ENCODE data around the gene MAGEB2. TPM values are rescaled to one million over a fixed set of nuclear protein-coding genes. Genes with fewer than 3 reads are reported as not detected.
"Not testable (repeated sequence)": the region's sequence is repeated elsewhere in the genome, so short reads cannot be mapped to it uniquely, and the experiment has no call there.

The MAGEB2 gene
- polyA plus RNA-seq (ENCODE audit: insufficient read depth in 1 of 5, insufficient read length in 5 of 5, low replicate concordance in 1 of 5), result not detected
- long read RNA-seq, donor 1, result 0 reads
- long read RNA-seq, donor 2, result 0 reads
- long read RNA-seq, donor 3, result 0 reads
- long read RNA-seq, donor 4, result 0 reads
- long read RNA-seq, donor 5, result 0 reads
- long read RNA-seq, donor 6, result 0 reads
- long read RNA-seq, donor 7, result 0 reads
- long read RNA-seq, donor 8, result 0 reads

DNA sequence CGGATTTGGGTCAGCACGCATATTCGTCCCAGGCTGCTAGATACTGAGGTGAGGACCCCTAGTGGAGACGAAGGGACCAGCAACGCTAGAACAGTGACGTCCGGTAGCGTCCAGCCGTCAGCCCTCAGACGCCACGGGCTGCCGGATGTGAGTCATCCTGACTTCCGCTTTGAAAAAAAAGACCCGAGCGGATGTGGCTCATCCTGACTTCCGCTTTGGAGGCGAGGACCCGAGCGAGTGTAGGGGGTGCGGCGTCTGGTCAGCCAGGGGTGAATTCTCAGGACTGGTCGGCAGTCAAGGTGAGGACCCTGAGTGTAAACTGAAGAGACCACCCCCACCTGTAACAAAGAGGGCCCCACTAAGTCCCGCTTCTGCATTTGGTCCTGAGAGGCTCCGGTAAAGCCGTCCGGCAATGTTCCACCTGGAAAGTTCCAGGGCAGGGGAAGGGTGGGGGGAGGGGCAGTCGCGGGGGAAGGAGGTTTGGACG is at the start of gene MAGEB2:
Gene MAGEB2, plus strand, starts transcription at position 207 of the 487 bp plus-strand sequence. CDS start 3,018 bp downstream, outside the sequence.
- DNase-seq, result no peak

DNA sequence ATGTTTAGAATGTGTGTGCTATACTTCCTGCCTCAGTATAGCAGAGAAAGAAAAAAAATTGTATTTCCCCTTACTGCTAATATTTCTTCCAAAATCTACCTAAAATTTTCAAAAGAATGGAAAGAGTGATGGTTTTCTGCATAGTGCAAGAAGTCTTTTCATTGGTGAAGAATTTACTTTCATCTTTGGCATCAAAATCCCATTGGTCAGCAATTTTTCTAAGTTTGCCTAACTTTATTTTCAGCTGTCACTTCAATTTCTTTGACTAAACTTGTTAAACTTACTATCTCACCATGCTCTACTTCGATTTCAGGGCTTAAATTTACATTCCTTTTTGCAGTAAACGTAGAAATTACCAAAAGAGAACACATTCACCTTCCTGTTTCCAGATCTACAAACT is 44.5 kb upstream of the MAGEB2 start:
- DNase-seq, result no peak

GRCh38 chrX:30181353-30181752 is 34.0 kb upstream of the MAGEB2 start:
- no peak for DNase-seq

GRCh38 chrX:30183554-30183953 is 31.8 kb upstream of the MAGEB2 start:
- DNase-seq, result no peak

- no peak for DNase-seq
Observed at GRCh38 chrX:30190426-30190825, 24.9 kb upstream of the MAGEB2 start.

DNA sequence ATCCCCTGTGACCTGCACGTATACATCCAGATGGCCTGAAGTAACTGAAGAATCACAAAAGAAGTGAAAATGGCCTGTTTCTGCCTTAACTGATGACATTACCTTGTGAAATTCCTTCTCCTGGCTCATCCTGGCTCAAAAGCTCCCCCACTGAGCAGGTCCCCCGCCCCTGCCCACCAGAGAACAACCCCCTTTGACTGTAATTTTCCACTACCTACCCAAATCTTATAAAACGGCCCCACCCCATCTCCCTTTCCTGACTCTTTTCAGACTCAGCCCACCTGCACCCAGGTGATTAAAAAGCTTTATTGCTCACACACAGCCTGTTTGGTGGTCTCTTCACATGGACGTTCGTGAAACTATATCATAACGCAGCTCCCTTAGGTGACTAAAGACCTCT is 21.5 kb upstream of the MAGEB2 start:
- DNase-seq, result not testable (repeated sequence)

DNA sequence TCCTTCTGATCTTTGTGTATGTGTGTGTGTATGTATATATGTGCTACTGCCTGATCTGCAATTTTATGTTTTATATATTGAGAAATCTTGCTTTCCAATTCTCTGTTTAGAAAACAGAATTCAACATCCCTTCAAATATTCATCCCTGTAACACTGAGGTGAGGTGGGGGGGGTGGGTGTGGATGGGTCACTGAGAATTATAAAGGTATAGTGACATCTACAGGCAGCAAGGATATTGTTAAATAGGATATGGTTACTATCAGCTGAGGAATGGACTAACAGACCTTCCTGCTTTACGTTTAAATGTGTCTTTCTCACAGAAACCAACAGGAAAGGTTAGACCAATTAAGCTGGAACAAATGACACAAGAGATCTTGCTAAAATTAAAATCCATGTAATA is 19.0 kb upstream of the MAGEB2 start:
- no peak for DNase-seq

DNA sequence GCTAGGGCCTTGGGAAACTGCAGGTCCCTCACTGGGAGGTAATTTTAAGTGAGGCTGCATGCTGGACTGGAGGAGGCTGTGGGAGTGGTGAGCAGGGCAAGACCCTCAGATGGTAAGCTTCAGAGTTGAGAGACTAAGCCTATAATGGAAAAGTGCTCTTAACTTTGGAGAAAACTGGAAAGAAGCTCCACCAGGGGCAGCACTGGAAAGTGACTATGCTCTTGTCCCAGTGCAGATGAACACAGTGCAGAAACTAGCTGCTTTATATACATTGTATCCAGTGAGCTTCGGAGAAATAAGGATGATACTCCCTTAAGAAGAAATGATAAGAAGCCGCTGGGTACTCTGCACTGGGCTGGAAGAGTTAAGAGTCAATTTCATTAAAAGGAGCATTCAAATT is 3.2 kb upstream of the MAGEB2 start:
- DNase-seq, result no peak

GRCh38 chrX:30217465-30217864 is 2.1 kb downstream of the MAGEB2 start:
- DNase-seq, result no peak

- no peak for DNase-seq
Observed at GRCh38 chrX:30219372-30219771, 4.0 kb downstream of the MAGEB2 start.

DNA sequence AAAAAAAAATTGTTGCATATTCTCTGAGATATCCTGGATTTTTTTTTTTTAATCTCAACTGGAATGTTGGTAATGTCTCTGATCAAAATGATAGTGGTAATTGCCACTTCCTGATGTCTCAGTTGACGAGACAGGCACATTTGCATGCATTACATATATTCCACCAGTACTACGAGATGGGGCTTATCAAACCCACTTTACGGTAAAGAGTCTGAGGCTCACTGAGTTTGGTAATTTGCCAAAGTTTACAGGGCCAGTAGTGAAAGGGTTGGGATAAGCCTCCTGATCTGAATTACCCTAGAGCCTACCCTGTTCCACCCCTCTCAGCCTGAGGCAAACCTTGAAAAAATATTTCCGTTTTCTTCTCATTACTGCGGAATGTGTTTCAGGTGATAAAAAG is 5.3 kb downstream of the MAGEB2 start:
- DNase-seq, result no peak

- no peak for DNase-seq
Observed at GRCh38 chrX:30224536-30224935, 9.2 kb downstream of the MAGEB2 start.

GRCh38 chrX:30228526-30228925 is 13.2 kb downstream of the MAGEB2 start:
- DNase-seq, result no peak

GRCh38 chrX:30230395-30230794 is 15.0 kb downstream of the MAGEB2 start, which contains the start of gene MAGEB3:
MAGEB3 (plus strand) TSS chrX:30230657; CDS start chrX:30235925, 5,268 bp downstream.
- no peak for DNase-seq

DNA sequence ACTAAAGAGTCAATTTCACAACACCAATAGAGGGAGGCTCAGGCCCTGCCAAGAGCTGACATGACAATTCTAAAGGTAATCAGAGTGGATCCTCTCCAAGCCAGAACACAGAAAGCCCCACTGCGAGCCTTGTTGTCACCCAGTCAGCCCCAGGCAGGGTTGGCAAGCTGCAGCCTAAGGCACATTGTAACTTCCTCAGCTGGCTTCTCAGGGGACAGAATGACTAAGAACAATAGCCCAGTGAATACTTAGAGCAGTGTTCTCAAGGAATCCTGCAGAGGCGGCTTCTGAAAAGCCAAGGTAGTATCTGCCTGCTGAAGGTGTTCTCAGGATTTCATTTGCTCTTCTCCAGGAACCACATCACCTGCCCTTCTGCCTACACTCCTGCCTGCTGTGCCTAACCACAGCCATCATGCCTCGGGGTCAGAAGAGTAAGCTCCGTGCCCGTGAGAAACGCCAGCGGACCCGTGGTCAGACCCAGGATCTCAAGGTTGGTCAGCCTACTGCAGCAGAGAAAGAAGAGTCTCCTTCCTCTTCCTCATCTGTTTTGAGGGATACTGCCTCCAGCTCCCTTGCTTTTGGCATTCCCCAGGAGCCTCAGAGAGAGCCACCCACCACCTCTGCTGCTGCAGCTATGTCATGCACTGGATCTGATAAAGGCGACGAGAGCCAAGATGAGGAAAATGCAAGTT is 26.5 kb downstream of the MAGEB2 start, which contains the start of gene MAGEB4:
Gene MAGEB4, plus strand, starts transcription at position 277 of the 692 bp plus-strand sequence. Its CDS starts 136 bp downstream, at position 413.
- no peak for DNase-seq

DNA sequence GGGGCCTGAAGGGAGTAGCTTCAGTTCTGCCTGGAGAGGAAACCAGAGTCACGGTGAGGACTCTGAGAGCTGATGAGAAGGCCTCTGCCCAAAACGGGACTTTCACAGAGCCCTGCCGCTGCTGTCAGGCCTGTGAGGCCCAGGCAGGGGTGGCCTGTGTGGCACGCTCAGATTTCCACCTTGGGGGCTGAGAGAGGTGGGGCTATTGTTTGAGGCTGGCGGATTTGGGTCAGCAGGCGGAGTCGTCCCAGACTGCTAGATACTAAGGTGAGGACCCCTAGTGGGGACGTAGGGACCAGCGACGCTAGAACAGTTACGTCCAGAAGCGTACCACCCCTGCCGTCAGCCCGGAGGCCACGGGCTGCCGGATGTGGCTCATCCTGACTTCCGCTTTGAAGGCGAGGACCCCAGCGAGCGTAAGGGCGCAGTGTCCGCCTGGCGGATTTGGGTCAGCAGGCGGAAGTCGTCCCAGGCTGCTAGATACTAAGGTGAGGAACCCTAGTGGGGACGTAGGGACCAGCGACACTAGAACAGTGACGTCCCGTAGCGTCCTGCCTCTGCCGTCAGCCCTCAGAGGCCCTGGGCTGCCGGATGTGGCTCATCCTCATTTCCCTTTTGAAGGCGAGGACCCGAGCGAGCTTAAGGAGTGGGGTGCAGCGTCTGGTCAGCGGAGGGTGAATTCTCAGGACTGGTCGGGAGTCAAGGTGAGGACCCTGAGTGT is 31.6 kb downstream of the MAGEB2 start, which contains the start of gene MAGEB1:
Gene MAGEB1, plus strand, starts transcription at position 378 of the 721 bp plus-strand sequence. CDS start 3,348 bp downstream, outside the sequence.
- DNase-seq, result no peak

- no peak for DNase-seq
Observed at GRCh38 chrX:30248854-30249253, 33.5 kb downstream of the MAGEB2 start.

- DNase-seq, result no peak
Observed at GRCh38 chrX:30253257-30253656, 37.9 kb downstream of the MAGEB2 start.

DNA sequence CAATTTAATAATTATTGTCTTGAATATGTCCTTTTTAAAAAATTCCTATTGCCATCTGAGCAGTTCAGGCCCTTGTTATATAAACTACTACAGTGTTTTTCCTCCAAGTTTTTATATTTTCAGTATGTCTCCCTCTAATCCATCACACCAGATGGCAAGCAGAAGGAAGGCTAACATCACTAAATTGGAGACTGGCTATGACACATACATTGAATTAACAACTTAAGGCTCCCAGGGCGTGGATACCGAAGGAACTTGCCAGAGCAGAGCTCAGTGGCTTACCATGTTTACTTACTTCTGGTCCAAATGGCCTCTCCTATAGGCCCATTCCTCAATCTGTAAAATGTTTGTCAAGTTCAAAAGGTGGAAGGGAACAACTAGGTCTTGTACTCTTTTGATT is 44.6 kb downstream of the MAGEB2 start:
- DNase-seq, result no peak

DNA sequence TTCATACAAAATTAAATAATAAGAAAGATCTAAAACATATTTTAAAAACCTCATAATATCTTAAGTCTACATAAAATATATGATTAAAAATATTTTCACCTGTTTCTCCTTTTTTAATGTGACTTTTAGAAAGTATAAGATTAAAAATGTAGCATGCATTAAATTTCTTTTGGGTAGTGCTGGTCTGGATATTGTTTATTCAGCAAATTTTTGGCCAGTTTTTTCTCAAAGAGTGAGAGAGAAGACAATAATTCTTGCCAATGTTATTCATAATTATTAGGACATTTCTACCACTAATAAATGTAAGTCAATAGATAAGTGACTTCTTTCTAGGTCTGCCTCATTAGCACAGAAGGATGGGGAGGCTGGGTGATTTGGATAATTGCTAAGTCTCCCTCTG is 45.6 kb downstream of the MAGEB2 start:
- no peak for DNase-seq

- no peak for DNase-seq
Observed at GRCh38 chrX:30262763-30263162, 47.4 kb downstream of the MAGEB2 start.
